Astrocyte of the cerebellum (primary cell): Measurements from ENCODE around the gene TECTB.

Source experiments
- DNase-seq: peaks from one replicate; pipeline ENCODE4 v3.0.0-alpha.2; 2011; ENCODE audit warnings: low read depth
- H3K4me3 ChIP-seq: 2 replicates; pipeline ENCODE4 v1.5.1; 2011; ENCODE audit warnings: mild to moderate bottlenecking, low read depth, low read length, moderate library complexity
- in situ Hi-C: cut with HindIII; loops from 2 replicates; pipeline ENCODE4 v1.10.0; 2017; ENCODE audit warnings: low sequenced_read_pairs
- TF ChIP-seq, protein P1 (sequence below): IDR thresholded peaks from 2 replicates; pipeline ENCODE4 v1.5.1; 2012; ENCODE audit warnings: low read length, low read depth, moderate library complexity, mild to moderate bottlenecking; ENCODE audit errors: missing control alignments

Gene TECTB

DNA sequence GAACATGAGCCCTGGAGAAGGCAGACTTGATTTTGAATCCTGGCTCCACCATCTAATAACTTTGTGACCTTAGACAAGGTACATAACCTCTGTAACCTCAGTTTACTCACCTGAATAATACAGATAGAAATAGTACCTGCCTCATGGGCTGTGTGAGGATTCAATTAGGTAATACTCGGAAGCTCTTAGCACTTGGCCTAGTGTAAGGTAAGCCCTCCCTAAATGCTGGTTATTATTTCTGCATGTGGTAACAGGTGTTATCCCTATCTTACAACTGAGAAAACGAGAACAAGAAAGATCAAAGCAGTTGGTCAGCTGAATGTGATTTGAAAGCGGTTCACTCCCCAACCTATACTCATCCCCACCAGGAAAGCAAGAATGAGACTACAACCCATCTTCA, 62.0 kb downstream of the TECTB start:
- TF ChIP-seq, protein P1, sequence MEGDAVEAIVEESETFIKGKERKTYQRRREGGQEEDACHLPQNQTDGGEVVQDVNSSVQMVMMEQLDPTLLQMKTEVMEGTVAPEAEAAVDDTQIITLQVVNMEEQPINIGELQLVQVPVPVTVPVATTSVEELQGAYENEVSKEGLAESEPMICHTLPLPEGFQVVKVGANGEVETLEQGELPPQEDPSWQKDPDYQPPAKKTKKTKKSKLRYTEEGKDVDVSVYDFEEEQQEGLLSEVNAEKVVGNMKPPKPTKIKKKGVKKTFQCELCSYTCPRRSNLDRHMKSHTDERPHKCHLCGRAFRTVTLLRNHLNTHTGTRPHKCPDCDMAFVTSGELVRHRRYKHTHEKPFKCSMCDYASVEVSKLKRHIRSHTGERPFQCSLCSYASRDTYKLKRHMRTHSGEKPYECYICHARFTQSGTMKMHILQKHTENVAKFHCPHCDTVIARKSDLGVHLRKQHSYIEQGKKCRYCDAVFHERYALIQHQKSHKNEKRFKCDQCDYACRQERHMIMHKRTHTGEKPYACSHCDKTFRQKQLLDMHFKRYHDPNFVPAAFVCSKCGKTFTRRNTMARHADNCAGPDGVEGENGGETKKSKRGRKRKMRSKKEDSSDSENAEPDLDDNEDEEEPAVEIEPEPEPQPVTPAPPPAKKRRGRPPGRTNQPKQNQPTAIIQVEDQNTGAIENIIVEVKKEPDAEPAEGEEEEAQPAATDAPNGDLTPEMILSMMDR = no peak
- no peak overlapping the region for H3K4me3 ChIP-seq
- in situ Hi-C loops = no loop called here
- no peak for DNase-seq

DNA sequence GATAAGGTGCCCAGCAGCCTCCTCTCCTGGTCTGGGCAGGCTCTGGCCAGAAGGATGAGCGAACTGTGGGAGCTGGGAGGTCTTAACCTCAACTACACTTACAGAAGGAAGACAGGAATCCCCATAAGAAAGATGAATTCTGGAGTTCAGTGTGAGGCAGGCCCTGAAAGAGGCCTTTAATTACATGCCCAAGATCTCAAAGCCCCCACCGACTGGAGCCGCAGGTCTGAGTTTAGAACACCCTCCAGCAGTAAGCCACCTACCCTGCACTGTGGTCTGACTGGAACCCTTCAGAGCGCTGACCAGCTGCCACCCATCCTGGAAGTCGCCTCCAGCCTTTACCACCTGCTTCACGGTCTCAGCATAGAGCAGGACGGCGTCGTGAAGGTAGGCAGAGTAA, 62.5 kb downstream of the TECTB start:
- no peak for DNase-seq
- in situ Hi-C loops = no loop called here
- TF ChIP-seq, protein P1 = no peak
- H3K4me3 ChIP-seq = no peak overlapping the region

DNA sequence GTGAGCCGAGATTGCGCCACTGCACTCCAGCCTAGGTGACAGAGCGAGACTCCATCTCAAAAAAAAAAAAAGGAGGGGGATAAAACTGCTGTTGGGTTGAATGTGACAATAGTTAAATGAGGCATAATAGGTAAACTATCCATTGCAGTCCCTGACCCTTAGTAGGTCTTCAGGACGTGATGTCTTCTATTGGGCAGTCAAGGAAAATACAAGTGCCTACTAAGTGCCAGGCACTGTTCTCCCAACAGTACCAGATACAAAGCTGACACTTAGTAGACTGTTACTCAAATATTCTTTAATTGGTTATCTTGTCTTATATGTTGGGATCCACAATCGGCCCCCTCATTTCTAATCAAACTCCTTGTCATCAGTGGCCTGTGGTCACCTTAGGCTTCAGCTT, 63.6 kb downstream of the TECTB start:
- in situ Hi-C loops = no loop called here
- no peak for DNase-seq
- no peak overlapping the region for H3K4me3 ChIP-seq
- TF ChIP-seq, protein P1 = no peak

DNA sequence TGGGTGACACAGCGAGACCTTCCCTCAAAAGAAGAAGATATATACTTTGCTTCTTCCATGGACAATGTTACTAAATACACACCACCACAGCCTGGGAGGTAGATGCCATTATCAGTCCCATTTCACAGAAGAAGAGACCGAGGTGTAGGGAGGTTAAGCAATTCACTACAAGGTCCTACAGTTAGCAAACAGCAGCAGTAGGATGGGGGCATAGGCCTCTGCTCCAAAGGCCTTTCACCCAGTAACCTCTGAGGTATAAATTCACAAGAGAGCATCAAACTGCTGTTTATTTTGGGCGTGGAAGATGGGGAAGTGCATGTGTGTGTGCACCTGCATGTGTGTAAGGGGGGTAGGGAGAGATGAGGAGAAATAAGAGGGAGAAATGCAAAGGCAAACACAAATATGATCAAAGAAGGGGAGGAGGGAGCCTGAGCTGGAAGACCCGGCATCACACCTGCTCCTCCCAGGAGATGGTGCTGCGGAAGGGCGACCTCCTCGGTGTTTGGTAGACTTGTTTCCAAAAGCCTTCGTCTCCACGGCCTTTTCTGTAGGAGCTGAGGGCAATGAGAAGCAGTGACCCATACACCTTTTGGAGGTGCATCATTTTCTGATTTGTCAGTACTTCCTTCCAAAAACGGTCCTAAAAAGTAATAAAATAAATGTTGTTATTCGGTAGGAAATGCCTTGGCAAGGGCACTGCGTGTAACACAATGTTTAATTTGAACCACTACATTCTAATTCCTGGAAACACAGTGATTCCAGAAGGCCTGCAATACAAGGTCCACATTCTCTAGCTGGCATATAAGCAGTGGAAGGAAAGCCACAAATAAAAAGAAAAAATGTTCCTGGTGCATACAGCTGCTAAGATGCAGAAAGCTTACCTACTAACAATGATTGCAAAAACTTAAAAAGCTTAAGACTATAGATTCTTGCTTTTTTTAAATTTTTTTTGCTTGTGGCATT, 64.8 kb downstream of the TECTB start:
- in situ Hi-C loops = no loop called here
- TF ChIP-seq, protein P1 = no peak
- no peak for DNase-seq
- H3K4me3 ChIP-seq = no peak overlapping the region

DNA sequence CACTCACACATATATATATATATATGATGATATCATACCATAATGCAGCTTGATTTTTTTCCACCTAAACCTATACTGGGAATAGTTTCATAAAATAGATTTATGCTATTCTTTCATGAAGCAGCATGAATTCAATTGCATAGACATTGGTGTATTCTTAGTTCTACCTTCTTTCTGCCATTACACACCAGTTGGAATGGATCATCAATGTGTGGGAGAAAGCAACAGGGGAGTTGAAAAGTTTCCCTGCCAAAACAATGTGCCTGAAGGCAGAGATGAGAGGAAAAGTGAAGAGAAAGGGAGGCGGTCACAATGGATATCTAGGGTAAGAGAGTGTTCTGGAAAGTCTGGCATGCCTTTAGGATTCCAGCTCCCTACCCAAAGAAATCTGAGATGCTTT, 65.6 kb downstream of the TECTB start:
- TF ChIP-seq, protein P1 = no peak
- no peak overlapping the region for H3K4me3 ChIP-seq
- DNase-seq = no peak
- in situ Hi-C loops = no loop called here

DNA sequence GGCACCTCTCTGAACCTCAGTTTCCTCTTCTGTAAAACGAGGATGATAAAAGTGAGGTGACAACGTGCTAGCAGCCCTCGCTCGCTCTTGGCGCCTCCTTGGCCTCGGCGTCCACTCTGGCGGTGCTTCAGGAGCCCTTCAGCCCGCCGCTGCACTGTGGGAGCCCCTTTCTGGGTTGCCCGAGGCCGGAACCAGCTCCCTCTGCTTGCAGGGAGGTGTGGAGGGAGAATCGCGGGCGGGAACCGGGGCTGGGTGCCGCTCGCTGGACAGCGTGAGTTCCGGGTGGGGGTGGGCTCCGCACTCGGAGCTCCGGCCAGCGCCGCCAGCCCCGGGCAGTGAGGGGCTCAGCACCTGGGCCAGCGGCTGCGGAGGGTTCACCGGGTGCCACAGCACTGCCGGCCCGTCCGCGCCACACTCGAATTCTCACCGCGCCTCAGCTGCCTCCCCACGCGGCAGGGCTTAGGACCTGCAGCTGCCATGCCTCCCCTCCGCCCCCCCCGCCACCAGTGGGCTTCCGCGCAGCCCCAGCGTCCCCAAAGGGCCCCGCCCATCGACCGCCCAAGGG, 66.4 kb downstream of the TECTB start:
- no peak for DNase-seq
- TF ChIP-seq, protein P1 = no peak
- in situ Hi-C loops = no loop called here
- no peak overlapping the region for H3K4me3 ChIP-seq
